Measurements from ENCODE around the gene DNAJC3.

GRCh38 chr13:95703576-95703975, 26.6 kb downstream of the DNAJC3 start:
- TF ChIP-seq, protein P1, sequence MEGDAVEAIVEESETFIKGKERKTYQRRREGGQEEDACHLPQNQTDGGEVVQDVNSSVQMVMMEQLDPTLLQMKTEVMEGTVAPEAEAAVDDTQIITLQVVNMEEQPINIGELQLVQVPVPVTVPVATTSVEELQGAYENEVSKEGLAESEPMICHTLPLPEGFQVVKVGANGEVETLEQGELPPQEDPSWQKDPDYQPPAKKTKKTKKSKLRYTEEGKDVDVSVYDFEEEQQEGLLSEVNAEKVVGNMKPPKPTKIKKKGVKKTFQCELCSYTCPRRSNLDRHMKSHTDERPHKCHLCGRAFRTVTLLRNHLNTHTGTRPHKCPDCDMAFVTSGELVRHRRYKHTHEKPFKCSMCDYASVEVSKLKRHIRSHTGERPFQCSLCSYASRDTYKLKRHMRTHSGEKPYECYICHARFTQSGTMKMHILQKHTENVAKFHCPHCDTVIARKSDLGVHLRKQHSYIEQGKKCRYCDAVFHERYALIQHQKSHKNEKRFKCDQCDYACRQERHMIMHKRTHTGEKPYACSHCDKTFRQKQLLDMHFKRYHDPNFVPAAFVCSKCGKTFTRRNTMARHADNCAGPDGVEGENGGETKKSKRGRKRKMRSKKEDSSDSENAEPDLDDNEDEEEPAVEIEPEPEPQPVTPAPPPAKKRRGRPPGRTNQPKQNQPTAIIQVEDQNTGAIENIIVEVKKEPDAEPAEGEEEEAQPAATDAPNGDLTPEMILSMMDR (IDR thresholded peaks at IDR 0.05 in 4 of 5, conservative IDR thresholded peaks at IDR 0.05 in 1 of 5): no peak
- TF ChIP-seq POLR2A (IDR thresholded peaks at IDR 0.05): no peak

All from gastrocnemius medialis (tissue), 4 donors.